Neutrophil (primary cell): ENCODE results near the gene KANSL1.

ENCODE experiments used
- H3K27ac ChIP-seq: fragments of 200-600 bp; sonication (generic); 2 replicates; pipeline ENCODE4 v1.5.1; 2016; ENCODE audit warnings: mild to moderate bottlenecking, moderate library complexity
- H3K27me3 ChIP-seq: fragments of 200-600 bp; sonication (generic); 2 replicates; pipeline ENCODE4 v1.6.0; 2016; ENCODE audit warnings: mild to moderate bottlenecking
- H3K36me3 ChIP-seq: fragments of 200-600 bp; sonication (generic); 2 replicates; pipeline ENCODE4 v1.5.1; 2017
- H3K4me1 ChIP-seq, 2 experiments: fragments of 200-600 bp in 1 of 2; sonication (generic) in 1 of 2; 1 replicate in 1 of 2; 2 replicates in 1 of 2; pipeline versions ENCODE4 v1.5.1 to v1.6.1; 2013 to 2016; ENCODE audit warnings: low read depth in 1 of 2, low read length in 1 of 2, mild to moderate bottlenecking in 1 of 2, moderate library complexity in 1 of 2; ENCODE audit not compliant: control insufficient read depth in 1 of 2, insufficient read depth in 1 of 2
- H3K4me3 ChIP-seq, 2 experiments: fragments of 200-600 bp in 1 of 2; sonication (generic) in 1 of 2; 1 replicate in 1 of 2; 2 replicates in 1 of 2; pipeline ENCODE4 v1.5.1; 2013 to 2016; ENCODE audit warnings: low read depth in 1 of 2, low read length in 1 of 2, mild to moderate bottlenecking in 1 of 2, moderate library complexity in 1 of 2
- H3K9me3 ChIP-seq: fragments of 200-600 bp; sonication (generic); 2 replicates; pipeline ENCODE4 v1.5.1; 2016
- CTCF ChIP-seq: fragments of 200-600 bp; sonication (generic); IDR thresholded peaks from 2 replicates; pipeline ENCODE4 v1.5.1; 2016; ENCODE audit warnings: antibody characterized with exemption

Gene KANSL1

DNA sequence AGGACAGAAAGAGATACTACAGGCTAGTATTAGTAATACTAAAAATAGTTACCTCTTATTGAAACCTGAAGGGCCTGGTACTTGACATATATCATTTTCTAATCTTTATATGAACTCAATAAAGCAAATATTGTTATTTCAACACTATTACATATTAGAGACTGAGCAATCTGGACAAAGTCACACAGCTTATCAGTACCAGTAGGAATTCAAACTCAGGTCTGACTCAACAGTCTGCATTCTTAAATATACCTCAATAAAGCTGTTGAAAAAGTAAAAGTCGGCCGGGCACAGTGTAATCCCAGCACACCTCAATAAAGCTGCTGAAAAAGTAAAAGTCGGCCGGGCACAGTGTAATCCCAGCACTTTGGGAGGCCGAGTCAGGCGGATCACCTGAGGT, 67.4 kb downstream of the KANSL1 start:
- TF ChIP-seq CTCF: no peak
- Histone ChIP-seq H3K9me3 (no peaks in the 10 kb centered on the region), H3K27me3 (no peaks in the 10 kb centered on the region), H3K27ac (no peak overlapping the region), H3K4me3 (no peak overlapping the region), H3K36me3 (no peaks in the 10 kb centered on the region), H3K4me1 (peaks cover 7 to 26% of the 10 kb centered on the region in 2 experiments)

GRCh38 chr17:46124695-46125592, 68.3 kb downstream of the KANSL1 start:
- H3K27ac ChIP-seq: peak overlapping the region; percentile 38
- TF ChIP-seq CTCF: no peak
- H3K9me3 ChIP-seq: no peaks in the 10 kb centered on the region
- H3K27me3 ChIP-seq: no peaks in the 10 kb centered on the region
- no peak overlapping the region for H3K4me3 ChIP-seq
- no peaks in the 10 kb centered on the region for H3K36me3 ChIP-seq
- H3K4me1 ChIP-seq: peaks cover 9 to 29% of the 10 kb centered on the region in 2 experiments

- no peaks in the 10 kb centered on the region for H3K9me3 ChIP-seq
- H3K27me3 ChIP-seq: no peaks in the 10 kb centered on the region
- H3K4me3 ChIP-seq: no peak overlapping the region
- peaks cover 9 to 29% of the 10 kb centered on the region in 2 experiments for H3K4me1 ChIP-seq
- no peak for TF ChIP-seq CTCF
- H3K36me3 ChIP-seq: no peaks in the 10 kb centered on the region
- H3K27ac ChIP-seq: peak overlapping the region; percentile 38
Measured at GRCh38 chr17:46123607-46124006, 69.6 kb downstream of the KANSL1 start.

DNA sequence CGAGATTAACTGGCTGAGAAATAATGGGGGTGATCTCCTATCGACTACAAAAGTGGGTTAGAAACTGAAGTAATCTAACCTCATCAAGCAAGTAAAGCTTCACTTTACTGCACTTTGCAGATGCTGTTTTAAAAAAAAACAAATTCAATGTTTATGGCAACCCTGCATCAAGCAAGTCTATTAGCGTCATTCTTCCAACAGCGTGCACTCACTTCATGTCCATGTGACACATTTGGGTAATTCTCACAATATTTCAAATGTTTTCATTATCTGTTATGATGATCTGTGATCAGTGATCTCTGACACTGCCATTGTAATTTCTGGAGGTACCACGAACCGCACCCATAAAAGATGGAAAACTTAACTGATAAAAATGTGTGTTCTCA, 70.8 kb downstream of the KANSL1 start:
- H3K4me1 ChIP-seq: peaks cover 9 to 33% of the 10 kb centered on the region in 2 experiments
- no peak overlapping the region for H3K4me3 ChIP-seq
- H3K9me3 ChIP-seq: no peaks in the 10 kb centered on the region
- H3K27ac ChIP-seq: peak overlapping the region; percentile 68
- H3K27me3 ChIP-seq: no peaks in the 10 kb centered on the region
- H3K36me3 ChIP-seq: no peaks in the 10 kb centered on the region
- no peak for TF ChIP-seq CTCF

DNA sequence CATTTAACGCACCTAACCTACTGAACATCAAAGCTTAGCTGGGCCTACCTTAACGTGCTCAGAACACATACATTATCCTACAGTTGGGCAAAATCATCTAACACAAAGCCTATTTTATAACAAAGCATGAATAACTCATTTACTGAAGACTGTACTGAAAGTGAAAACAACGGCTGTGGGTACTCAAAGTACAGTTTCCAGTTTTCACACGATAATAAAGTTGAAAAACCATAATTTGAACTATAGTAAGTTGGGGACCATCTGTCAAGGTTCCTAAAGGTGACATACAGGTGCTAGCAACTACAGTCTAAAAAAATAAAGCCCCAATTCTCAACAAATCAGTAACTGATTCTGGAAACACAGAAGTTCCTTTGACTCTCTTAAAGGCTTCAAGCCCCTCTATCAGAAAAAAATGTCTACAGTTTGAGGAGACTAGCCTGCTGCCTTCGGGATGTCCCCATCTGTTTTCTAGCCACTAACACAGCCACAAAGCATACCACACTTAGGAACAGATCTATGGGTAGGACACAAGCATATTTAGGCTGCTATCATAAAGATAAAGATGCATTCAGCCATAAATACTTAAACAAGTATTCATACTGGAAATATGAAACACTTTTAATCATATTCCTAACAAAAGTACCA, 71.3 kb downstream of the KANSL1 start:
- no peaks in the 10 kb centered on the region for H3K36me3 ChIP-seq
- TF ChIP-seq CTCF: no peak
- H3K9me3 ChIP-seq: no peaks in the 10 kb centered on the region
- peaks cover 9 to 33% of the 10 kb centered on the region in 2 experiments for H3K4me1 ChIP-seq
- H3K4me3 ChIP-seq: no peak overlapping the region
- H3K27me3 ChIP-seq: no peaks in the 10 kb centered on the region
- peak overlapping the region; percentile 68 for H3K27ac ChIP-seq
